Endothelial cell of umbilical vein (primary cell): ENCODE measurements around the gene TMEM182. TPM values are rescaled to one million over a fixed set of nuclear protein-coding genes. Genes with fewer than 3 reads are reported as not detected.

ENCODE experiments used
- BruUV-seq: library from RNA; stranded (reverse); fragments of 400-500 nt; replicated peaks from 2 replicates; lab custom pipeline; 2021; lab: Mats Ljungman, UMichigan
- CTCF ChIA-PET: fragments of 300-600, 350-600 bp; sonication (Branson Sonifier 250); formaldehyde crosslinking; loops from one replicate; lab custom pipeline; 2021; ENCODE audit warnings: antibody characterized with exemption, inconsistent platforms; lab: Charles Lee
- POLR2A ChIA-PET: fragments of 300-600, 350-600 bp; sonication (Branson Sonifier 250); formaldehyde crosslinking; loops from one replicate; lab custom pipeline; 2021; ENCODE audit warnings: antibody characterized with exemption, inconsistent platforms; lab: Charles Lee
- DNase-seq: peaks from one replicate; pipeline ENCODE4 v3.0.0-alpha.2; 2011; ENCODE audit warnings: low read depth, low spot score
- FAIRE-seq: peaks from 2 replicates; lab custom pipeline; 2011; peaks lifted over from hg19 to GRCh38; lab: Jason Lieb, UNC
- H2AFZ ChIP-seq: 2 replicates; pipeline ENCODE4 v1.6.0; 2012; ENCODE audit warnings: low read depth, low read length, control low read depth, inconsistent platforms
- H3K27ac ChIP-seq: 2 replicates; pipeline ENCODE4 v1.5.1; 2011; ENCODE audit warnings: low read depth, mild to moderate bottlenecking, control low read depth, low read length, moderate library complexity; ENCODE audit not compliant: insufficient read depth
- H3K27me3 ChIP-seq, 2 experiments: 2 replicates each; pipeline versions ENCODE4 v1.6.0 to v1.6.1; 2011; ENCODE audit warnings: low read length in 2 of 2, mixed read lengths in 1 of 2; ENCODE audit not compliant: control insufficient read depth in 2 of 2, insufficient read depth in 2 of 2
- H3K36me3 ChIP-seq, 2 experiments: 2 replicates in 1 of 2; 3 replicates in 1 of 2; pipeline ENCODE4 v1.5.1; 2011; ENCODE audit warnings: low read length in 2 of 2, mild to moderate bottlenecking in 1 of 2, moderate library complexity in 1 of 2; ENCODE audit not compliant: control insufficient read depth in 2 of 2, insufficient read depth in 2 of 2; ENCODE audit errors: extremely low read depth in 1 of 2
- H3K4me1 ChIP-seq: 3 replicates; pipeline ENCODE4 v1.5.1; 2011; ENCODE audit warnings: mild to moderate bottlenecking, low read length; ENCODE audit not compliant: control insufficient read depth, insufficient read depth; ENCODE audit errors: extremely low read depth
- H3K4me2 ChIP-seq: 2 replicates; pipeline ENCODE4 v1.6.1; 2011; ENCODE audit warnings: low read length, control low read depth, mixed read lengths; ENCODE audit not compliant: insufficient read depth
- H3K4me3 ChIP-seq, 3 experiments: fragments of 200-600 bp in 1 of 3; sonication (generic), shearing (Covaris generic) in 1 of 3; replicated peaks in 1 of 3; 2 replicates each; pipeline ENCODE4 v1.5.1; 2011 to 2016; ENCODE audit warnings: control low read depth in 3 of 3, low read length in 3 of 3, mild to moderate bottlenecking in 2 of 3, inconsistent platforms in 1 of 3, low read depth in 1 of 3, moderate library complexity in 1 of 3; ENCODE audit not compliant: insufficient read depth in 1 of 3
- H3K79me2 ChIP-seq: 2 replicates; pipeline ENCODE4 v1.6.0; 2012; ENCODE audit warnings: low read length, inconsistent platforms; ENCODE audit not compliant: control insufficient read depth, insufficient read depth
- H3K9ac ChIP-seq: replicated peaks from 2 replicates; pipeline ENCODE3; 2011; ENCODE audit warnings: low read length, control low read depth; ENCODE audit not compliant: insufficient read depth; ENCODE audit errors: extremely low read depth
- H3K9me1 ChIP-seq: replicated peaks from 3 replicates; pipeline ENCODE4 v1.6.0; 2011; ENCODE audit warnings: mild to moderate bottlenecking, low read length; ENCODE audit not compliant: control insufficient read depth, insufficient read depth; ENCODE audit errors: extremely low read depth
- H3K9me3 ChIP-seq: replicated peaks from 2 replicates; pipeline ENCODE4 v1.5.1; 2012; ENCODE audit warnings: low read length, inconsistent platforms; ENCODE audit not compliant: control insufficient read depth, insufficient read depth
- H4K20me1 ChIP-seq: replicated peaks from 2 replicates; pipeline ENCODE3; 2011; ENCODE audit warnings: mild to moderate bottlenecking, low read length; ENCODE audit not compliant: control insufficient read depth, insufficient read depth; ENCODE audit errors: extremely low read depth
- EZH2 ChIP-seq: IDR thresholded peaks from 2 replicates; pipeline ENCODE4 v1.6.1; 2012; ENCODE audit warnings: borderline replicate concordance, low read depth, mild to moderate bottlenecking, moderate library complexity, low read length, inconsistent platforms; ENCODE audit not compliant: severe bottlenecking
- FOS ChIP-seq: IDR thresholded peaks from 2 replicates; pipeline ENCODE4 v1.6.1; 2011; ENCODE audit warnings: mild to moderate bottlenecking, low read length, moderate library complexity, borderline replicate concordance; ENCODE audit not compliant: insufficient read depth
- GATA2 ChIP-seq: IDR thresholded peaks from 2 replicates; pipeline ENCODE4 v1.7.0; 2011; ENCODE audit warnings: low read depth, mild to moderate bottlenecking, moderate library complexity, mixed read lengths, low read length; ENCODE audit not compliant: insufficient read length, insufficient read depth
- JUN ChIP-seq: IDR thresholded peaks from 2 replicates; pipeline ENCODE4 v1.6.1; 2011; ENCODE audit warnings: borderline replicate concordance, low read depth; ENCODE audit not compliant: insufficient read length, insufficient read depth
- MYC ChIP-seq: IDR thresholded peaks from one replicate; pipeline ENCODE4 v1.6.1; 2011; ENCODE audit warnings: mild to moderate bottlenecking, low read depth, low read length
- POLR2A ChIP-seq: IDR thresholded peaks from 2 replicates; pipeline ENCODE4 v1.6.1; 2012; ENCODE audit warnings: low read depth, mild to moderate bottlenecking, control low read depth, low read length
- POLR2AphosphoS5 ChIP-seq: IDR thresholded peaks from 2 replicates; pipeline ENCODE4 v1.6.1; 2012; ENCODE audit warnings: low read depth, mild to moderate bottlenecking, control low read depth, low read length, moderate library complexity; ENCODE audit not compliant: insufficient read depth
- dilution Hi-C: fragments of 300-500 bp; cut with MboI; formaldehyde crosslinking; loops from one replicate; pipeline ENCODE4 v1.15.0; 2019; ENCODE audit warnings: low sequenced_read_pairs; ENCODE audit not compliant: extremely low pct_ligation_motif_present
- intact Hi-C: fragments of 100-400 bp; cut with micrococcal nuclease; formaldehyde crosslinking; loops from one replicate; pipeline ENCODE4 v1.10.0; 2022
- polyA plus RNA-seq, 4 experiments: library from polyadenylated mRNA; depleted of rRNA in 3 of 4; stranded (reverse) in 3 of 4; unstranded in 1 of 4; fragments of >200 nt; gene quantifications; 2 replicates each; pipeline versions ENCODE4 v1.2.1 to v1.2.3, GENCODE V29; 2011 to 2012; ENCODE audit warnings: missing spikeins in 1 of 4
- total RNA-seq: library from RNA; stranded (reverse); gene quantifications from 2 replicates; pipeline ENCODE4 v1.2.3, GENCODE V29; 2021
- TF ChIP-seq, protein P1 (sequence below), 2 donors: IDR thresholded peaks; 1 replicate in 1 of 2; 2 replicates in 1 of 2; pipeline ENCODE4 v1.5.1; 2011; ENCODE audit warnings: low read length in 2 of 2, mild to moderate bottlenecking in 2 of 2, moderate library complexity in 2 of 2, control low read depth in 1 of 2, inconsistent platforms in 1 of 2, low read depth in 1 of 2; ENCODE audit not compliant: insufficient read depth in 1 of 2; ENCODE audit errors: extremely low read depth in 1 of 2
- TF ChIP-seq, protein P2 (sequence below): IDR thresholded peaks from 2 replicates; pipeline ENCODE4 v1.6.1; 2011; ENCODE audit not compliant: insufficient read depth, insufficient read length

Gene TMEM182
- total and polyA plus RNA-seq, 2 donors (not counting 3 experiments of a cell fraction or from before 2014, with no cell fraction given), result 0.69 to 0.95 TPM

DNA sequence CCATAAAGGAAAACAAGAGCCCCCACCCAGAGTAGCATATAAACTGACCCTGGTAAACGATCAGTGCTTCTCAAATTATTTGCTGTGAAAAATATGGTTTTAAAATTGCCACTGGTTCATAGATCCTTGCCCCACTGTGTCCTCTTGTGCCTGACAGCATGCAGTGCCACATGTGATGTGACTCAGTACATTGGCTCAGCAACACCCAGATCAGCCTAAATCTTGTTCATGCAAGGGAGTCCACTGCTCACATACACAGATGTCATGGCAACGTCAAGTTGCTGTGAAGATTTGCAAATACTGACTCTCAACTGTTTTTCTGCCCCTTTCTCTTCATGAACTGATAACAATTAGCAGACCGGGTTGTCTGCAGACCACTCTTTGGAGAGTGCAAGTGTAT lies 91.0 kb downstream of the TMEM182 start:
- no peaks in the 10 kb centered on the region for H3K4me1 ChIP-seq
- CTCF ChIA-PET, result no interaction called here
- no peaks in the 10 kb centered on the region for H4K20me1 ChIP-seq
- no peak overlapping the region for H2AFZ ChIP-seq
- no peaks in the 10 kb centered on the region for H3K79me2 ChIP-seq
- TF ChIP-seq POLR2A (no peak), JUN (no peak), MYC (no peak), EZH2 (no peak), POLR2AphosphoS5 (no peak), FOS (no peak), GATA2 (no peak)
- TF ChIP-seq, protein P1, sequence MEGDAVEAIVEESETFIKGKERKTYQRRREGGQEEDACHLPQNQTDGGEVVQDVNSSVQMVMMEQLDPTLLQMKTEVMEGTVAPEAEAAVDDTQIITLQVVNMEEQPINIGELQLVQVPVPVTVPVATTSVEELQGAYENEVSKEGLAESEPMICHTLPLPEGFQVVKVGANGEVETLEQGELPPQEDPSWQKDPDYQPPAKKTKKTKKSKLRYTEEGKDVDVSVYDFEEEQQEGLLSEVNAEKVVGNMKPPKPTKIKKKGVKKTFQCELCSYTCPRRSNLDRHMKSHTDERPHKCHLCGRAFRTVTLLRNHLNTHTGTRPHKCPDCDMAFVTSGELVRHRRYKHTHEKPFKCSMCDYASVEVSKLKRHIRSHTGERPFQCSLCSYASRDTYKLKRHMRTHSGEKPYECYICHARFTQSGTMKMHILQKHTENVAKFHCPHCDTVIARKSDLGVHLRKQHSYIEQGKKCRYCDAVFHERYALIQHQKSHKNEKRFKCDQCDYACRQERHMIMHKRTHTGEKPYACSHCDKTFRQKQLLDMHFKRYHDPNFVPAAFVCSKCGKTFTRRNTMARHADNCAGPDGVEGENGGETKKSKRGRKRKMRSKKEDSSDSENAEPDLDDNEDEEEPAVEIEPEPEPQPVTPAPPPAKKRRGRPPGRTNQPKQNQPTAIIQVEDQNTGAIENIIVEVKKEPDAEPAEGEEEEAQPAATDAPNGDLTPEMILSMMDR (IDR thresholded peaks at IDR 0.05; ENCODE audit: extremely low read depth in 1 of 2, insufficient read depth in 1 of 2, low read depth in 1 of 2, low read length in 2 of 2), result no peak
- TF ChIP-seq, protein P2, sequence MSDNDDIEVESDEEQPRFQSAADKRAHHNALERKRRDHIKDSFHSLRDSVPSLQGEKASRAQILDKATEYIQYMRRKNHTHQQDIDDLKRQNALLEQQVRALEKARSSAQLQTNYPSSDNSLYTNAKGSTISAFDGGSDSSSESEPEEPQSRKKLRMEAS, result no peak
- H3K27ac ChIP-seq, result no peak overlapping the region
- H3K9me1 ChIP-seq, result no peaks in the 10 kb centered on the region
- H3K9me3 ChIP-seq, result no peaks in the 10 kb centered on the region
- no peaks in the 10 kb centered on the region for H3K36me3 ChIP-seq
- H3K4me3 ChIP-seq, result no peak overlapping the region
- intact Hi-C loops, result no loop called here
- FAIRE-seq (no peak), DNase-seq (no peak)
- H3K27me3 ChIP-seq, result peaks cover 0 to 3% of the 10 kb centered on the region in 2 experiments
- BruUV-seq, result no TSS peak
- dilution Hi-C loops, result no loop called here
- no peak overlapping the region for H3K4me2 ChIP-seq
- no peak overlapping the region for H3K9ac ChIP-seq
- POLR2A ChIA-PET, result no interaction called here

Other genes starting within 250 kb of the TMEM182 start
- not detected in 2 replicates for gene SLC9A2, start 142.5 kb upstream of the TMEM182 start, total RNA-seq
- gene SLC9A2, start 142.5 kb upstream of the TMEM182 start, polyA plus RNA-seq, result 0.03 TPM in 2 replicates